Transverse colon (tissue), 3 donors: ENCODE measurements around the gene PEX3.

Experiments
- EP300 ChIP-seq: sonication (generic); formaldehyde crosslinking; IDR thresholded peaks from one replicate; pipeline ENCODE4 v1.6.1; 2017; ENCODE audit warnings: antibody characterized with exemption, low read depth
- POLR2A ChIP-seq: fragments of 450-650 bp; IDR thresholded peaks from one replicate; pipeline ENCODE4 v1.6.1; 2016; ENCODE audit warnings: antibody characterized with exemption, mild to moderate bottlenecking, moderate library complexity
- TF ChIP-seq, protein P1 (sequence below), 5 experiments: fragments of 200-600 bp in 3 of 5; fragments of 450-650 bp in 2 of 5; sonication (generic) in 3 of 5; IDR thresholded peaks; 1 replicate in 2 of 5; 2 replicates in 3 of 5; pipeline ENCODE4 v1.5.1; 2016 to 2017; ENCODE audit warnings: antibody characterized with exemption in 5 of 5, inconsistent platforms in 3 of 5, mild to moderate bottlenecking in 2 of 5, moderate library complexity in 1 of 5

DNA sequence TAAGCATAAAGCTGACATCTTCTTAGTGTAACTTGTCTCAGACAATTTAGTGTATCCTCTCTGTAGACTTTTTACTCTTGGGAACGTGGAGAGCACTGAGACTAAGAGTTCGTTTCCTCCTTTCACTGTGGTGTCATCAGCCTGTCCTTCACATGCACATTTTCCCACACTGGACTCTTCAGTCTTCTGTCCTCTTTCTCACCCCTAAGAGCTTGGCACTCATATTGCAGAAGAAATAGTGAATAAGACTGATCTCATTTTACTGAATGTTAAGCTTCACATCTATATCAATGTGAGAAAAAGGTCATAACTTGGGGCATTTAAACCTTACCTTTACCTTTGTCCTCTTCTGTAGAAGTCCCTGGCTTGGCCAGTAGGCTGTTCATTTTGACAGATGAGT, 35.4 kb downstream of the PEX3 start:
- TF ChIP-seq EP300 (no peak), POLR2A (no peak)
- TF ChIP-seq, protein P1, sequence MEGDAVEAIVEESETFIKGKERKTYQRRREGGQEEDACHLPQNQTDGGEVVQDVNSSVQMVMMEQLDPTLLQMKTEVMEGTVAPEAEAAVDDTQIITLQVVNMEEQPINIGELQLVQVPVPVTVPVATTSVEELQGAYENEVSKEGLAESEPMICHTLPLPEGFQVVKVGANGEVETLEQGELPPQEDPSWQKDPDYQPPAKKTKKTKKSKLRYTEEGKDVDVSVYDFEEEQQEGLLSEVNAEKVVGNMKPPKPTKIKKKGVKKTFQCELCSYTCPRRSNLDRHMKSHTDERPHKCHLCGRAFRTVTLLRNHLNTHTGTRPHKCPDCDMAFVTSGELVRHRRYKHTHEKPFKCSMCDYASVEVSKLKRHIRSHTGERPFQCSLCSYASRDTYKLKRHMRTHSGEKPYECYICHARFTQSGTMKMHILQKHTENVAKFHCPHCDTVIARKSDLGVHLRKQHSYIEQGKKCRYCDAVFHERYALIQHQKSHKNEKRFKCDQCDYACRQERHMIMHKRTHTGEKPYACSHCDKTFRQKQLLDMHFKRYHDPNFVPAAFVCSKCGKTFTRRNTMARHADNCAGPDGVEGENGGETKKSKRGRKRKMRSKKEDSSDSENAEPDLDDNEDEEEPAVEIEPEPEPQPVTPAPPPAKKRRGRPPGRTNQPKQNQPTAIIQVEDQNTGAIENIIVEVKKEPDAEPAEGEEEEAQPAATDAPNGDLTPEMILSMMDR (IDR thresholded peaks at IDR 0.05), result no peak
